Spleen (tissue), 11 donors: Measurements from ENCODE around the gene PWP1. TPM values are rescaled to one million over a fixed set of nuclear protein-coding genes. Genes with fewer than 3 reads are reported as not detected.

Source experiments
- DNase-seq: peaks from one replicate; pipeline ENCODE4 v3.0.0-alpha.2; 2020
- H3K27ac ChIP-seq, 8 donors: fragments of 200-600 bp; sonication (generic) in 7 of 8; 1 replicate in 4 of 8; 2 replicates in 4 of 8; pipeline versions ENCODE4 v1.5.0 to v1.8.0; 2016 to 2021; ENCODE audit warnings: inconsistent platforms in 4 of 8, mild to moderate bottlenecking in 4 of 8, moderate library complexity in 1 of 8
- H3K27me3 ChIP-seq, 7 donors: fragments of 200-600 bp; sonication (generic) in 6 of 7; replicated peaks in 1 of 7; 1 replicate in 4 of 7; 2 replicates in 3 of 7; pipeline versions ENCODE4 v1.5.0 to v1.8.0; 2016 to 2021; ENCODE audit warnings: inconsistent platforms in 3 of 7, mild to moderate bottlenecking in 1 of 7
- H3K36me3 ChIP-seq, 6 donors: fragments of 200-600 bp; sonication (generic) in 5 of 6; 1 replicate in 4 of 6; 2 replicates in 2 of 6; pipeline versions ENCODE4 v1.5.0 to v1.8.0; 2016 to 2021; ENCODE audit warnings: inconsistent platforms in 2 of 6
- H3K4me1 ChIP-seq, 6 donors: fragments of 200-600 bp; sonication (generic) in 5 of 6; 1 replicate in 3 of 6; 2 replicates in 3 of 6; pipeline versions ENCODE4 v1.5.0 to v1.8.0; 2016 to 2021; ENCODE audit warnings: inconsistent platforms in 3 of 6
- H3K4me3 ChIP-seq, 8 donors: fragments of 200-600 bp; sonication (generic) in 7 of 8; 1 replicate in 4 of 8; 2 replicates in 4 of 8; pipeline versions ENCODE4 v1.5.0 to v1.8.0; 2016 to 2021; ENCODE audit warnings: inconsistent platforms in 4 of 8, mild to moderate bottlenecking in 4 of 8, moderate library complexity in 2 of 8
- H3K9me3 ChIP-seq, 8 donors: fragments of 200-600 bp; sonication (generic) in 7 of 8; 1 replicate in 4 of 8; 2 replicates in 4 of 8; pipeline versions ENCODE4 v1.5.0 to v1.8.0; 2016 to 2021; ENCODE audit warnings: inconsistent platforms in 4 of 8
- CTCF ChIP-seq, 11 experiments: fragments of 200-600 bp in 7 of 11; fragments of 450-650 bp in 4 of 11; sonication (generic) in 4 of 11; IDR thresholded peaks in 8 of 11; conservative IDR thresholded peaks in 3 of 11; 1 replicate in 7 of 11; 2 replicates in 4 of 11; pipeline versions ENCODE4 v1.4.0 to v1.8.0; 2016 to 2021; ENCODE audit warnings: antibody characterized with exemption in 11 of 11, inconsistent platforms in 4 of 11, mild to moderate bottlenecking in 1 of 11
- POLR2A ChIP-seq, 3 donors: fragments of 450-650 bp; IDR thresholded peaks; one replicate each; pipeline ENCODE4 v1.5.1; 2017; ENCODE audit warnings: antibody characterized with exemption in 3 of 3, mild to moderate bottlenecking in 1 of 3
- POLR2AphosphoS5 ChIP-seq, 3 donors: sonication (generic); formaldehyde crosslinking; IDR thresholded peaks; one replicate each; pipeline ENCODE4 v1.5.1; 2017; ENCODE audit warnings: antibody characterized with exemption in 3 of 3
- whole genome bisulfite sequencing, 5 donors: extraction: QIAGEN DNeasy Blood & Tissue Kit in 3 of 5; methylation state at CpG; one replicate each; pipeline versions ENCODE4 v1.1.5 to v1.1.7; 2013 to 2018; 5-methylcytosine and 5-hydroxymethylcytosine counted together
- intact Hi-C: fragments of 100-400 bp; cut with DNase I; formaldehyde crosslinking; loops from one replicate; pipeline ENCODE4 v1.15.0; 2023; ENCODE audit warnings: low total_unique reads
- polyA plus RNA-seq, 3 donors: library from polyadenylated mRNA; stranded (reverse); fragments of 200-250 nt; gene quantifications; one replicate each; pipeline ENCODE4 v1.2.1, GENCODE V29; 2013
- total RNA-seq, 7 donors: library from RNA; depleted of rRNA in 3 of 7; stranded (reverse); fragments of >200 nt in 3 of 7; fragmentation: NEBNext Ultra II Directional in 4 of 7; extraction: Animal tissue kit (Norgen Biotek cat#: 25700) in 4 of 7; gene quantifications; one replicate each; pipeline versions ENCODE4 v1.1.0 to v1.2.1, GENCODE V29; 2016 to 2021
- donor health status: healthy with polysubstance abuse.
- donor health status: DM: no; HTN: no; CAD: no; lungs with moderate emphysema.
- donor health status: DM: no; HTN: no; CAD: no.
- donor health status: Bipolar disorder and iron deficiency.
- donor health status: healthy.
- donor health status: DM: no; HTN: no; CAD: no.
- donor health status: DM: yes; HTN: yes; CAD: no.

PWP1 gene
- total and polyA plus RNA-seq, 10 donors: 24.5 to 78.5 (median 28.2) TPM

GRCh38 chr12:107670999-107671643 lies 14.5 kb upstream of the PWP1 start:
- no peaks in the 10 kb centered on the region for H3K36me3 ChIP-seq
- intact Hi-C loops: no loop called here
- no peaks in the 10 kb centered on the region for H3K4me1 ChIP-seq
- H3K4me3 ChIP-seq: no peak overlapping the region
- H3K27ac ChIP-seq: no peak overlapping the region
- H3K9me3 ChIP-seq: no peaks in the 10 kb centered on the region
- peaks cover 0 to 42% (median 9%) of the 10 kb centered on the region in 7 donors for H3K27me3 ChIP-seq
- 38 to 44% (median 41%) methylated on average over 10 of the region's 10 CpGs for WGBS, 5 donors
- TF ChIP-seq POLR2AphosphoS5 (IDR thresholded peaks at IDR 0.05) (no peak), CTCF (IDR thresholded peaks at IDR 0.05 in 8 of 11, conservative IDR thresholded peaks at IDR 0.05 in 3 of 11) (peak in 8 of 11 experiments; percentile 24 to 69 (median 58)), POLR2A (IDR thresholded peaks at IDR 0.05) (no peak)
- no peak for DNase-seq

- TF ChIP-seq POLR2AphosphoS5 (IDR thresholded peaks at IDR 0.05) (no peak), CTCF (IDR thresholded peaks at IDR 0.05 in 8 of 11, conservative IDR thresholded peaks at IDR 0.05 in 3 of 11) (no peak), POLR2A (IDR thresholded peaks at IDR 0.05) (no peak)
- no peak for DNase-seq
- Histone ChIP-seq H3K27me3 (peaks cover 0 to 33% (median 0%) of the 10 kb centered on the region in 7 donors), H3K4me3 (no peak overlapping the region), H3K4me1 (no peaks in the 10 kb centered on the region), H3K9me3 (no peaks in the 10 kb centered on the region), H3K36me3 (no peaks in the 10 kb centered on the region), H3K27ac (no peak overlapping the region)
- 69 to 72% (median 70%) methylated on average over 6 of the region's 6 CpGs for WGBS, 5 donors
- intact Hi-C loops: no loop called here
Observed at GRCh38 chr12:107677671-107678070, 7.9 kb upstream of the PWP1 start.

GRCh38 chr12:107679336-107679735 lies 6.3 kb upstream of the PWP1 start:
- H3K4me3 ChIP-seq: no peak overlapping the region
- H3K27ac ChIP-seq: no peak overlapping the region
- H3K36me3 ChIP-seq: no peaks in the 10 kb centered on the region
- peaks cover 0 to 2% (median under 1%) of the 10 kb centered on the region in 6 donors for H3K4me1 ChIP-seq
- H3K27me3 ChIP-seq: peaks cover 0 to 33% (median 0%) of the 10 kb centered on the region in 7 donors
- no peaks in the 10 kb centered on the region for H3K9me3 ChIP-seq
- TF ChIP-seq CTCF (IDR thresholded peaks at IDR 0.05 in 8 of 11, conservative IDR thresholded peaks at IDR 0.05 in 3 of 11): no peak
- TF ChIP-seq POLR2A (IDR thresholded peaks at IDR 0.05): no peak
- no peak for TF ChIP-seq POLR2AphosphoS5 (IDR thresholded peaks at IDR 0.05)
- intact Hi-C loops: no loop called here
- 60 to 76% (median 64%) methylated on average over 6 of the region's 6 CpGs for WGBS, 5 donors
- DNase-seq: no peak

GRCh38 chr12:107681455-107681835 lies 4.2 kb upstream of the PWP1 start:
- Histone ChIP-seq H3K27me3 (peaks cover 0 to 25% (median 0%) of the 10 kb centered on the region in 7 donors), H3K27ac (no peak overlapping the region), H3K4me3 (no peak overlapping the region), H3K4me1 (peaks cover 0 to 19% (median 14%) of the 10 kb centered on the region in 6 donors), H3K36me3 (no peaks in the 10 kb centered on the region), H3K9me3 (no peaks in the 10 kb centered on the region)
- WGBS, 5 donors: 77 to 92% (median 85%) methylated on average over 5 of the region's 5 CpGs
- no peak for TF ChIP-seq POLR2A (IDR thresholded peaks at IDR 0.05)
- TF ChIP-seq CTCF (IDR thresholded peaks at IDR 0.05 in 8 of 11, conservative IDR thresholded peaks at IDR 0.05 in 3 of 11): no peak
- no peak for TF ChIP-seq POLR2AphosphoS5 (IDR thresholded peaks at IDR 0.05)
- intact Hi-C loops: loop anchor here (10.0 kb wide), 1 partner anchor 73 kb away; no protein-coding TSS in a partner anchor
- DNase-seq: no peak
